ENCODE data around the gene MRPL22.
"Not testable (repeated sequence)": the region's sequence is repeated elsewhere in the genome, so short reads cannot be mapped to it uniquely, and the experiment has no call there.

The MRPL22 gene

GRCh38 chr5:154940772-154941620 lies at the start of gene MRPL22:
Gene MRPL22 (plus strand): TSS chr5:154941073. CDS start chr5:154941111, 38 bp downstream.
- peak within 1 kb of the TSS; percentile 38 for H3K27ac ChIP-seq (ENCODE audit: low read length)
- peaks cover 11% of the 10 kb centered on the region for H3K4me1 ChIP-seq (ENCODE audit: control insufficient read depth, low read depth, low read length)
- H3K9ac ChIP-seq (ENCODE audit: low read length) = peak within 1 kb of the TSS; percentile 85
- H3K4me3 ChIP-seq (ENCODE audit: low read length) = peak within 1 kb of the TSS; percentile 85
- H3K9me3 ChIP-seq (ENCODE audit: control insufficient read depth, low read depth, low read length) = no peaks in the 10 kb centered on the region
- no peaks in the 10 kb centered on the region for H3K27me3 ChIP-seq (ENCODE audit: control insufficient read depth, insufficient read depth, low read length)
- H3K36me3 ChIP-seq (ENCODE audit: control insufficient read depth, low read depth, low read length) = no peaks in the 10 kb centered on the region

- H3K27ac ChIP-seq (ENCODE audit: low read length) = no peak overlapping the region
- no peak overlapping the region for H3K4me3 ChIP-seq (ENCODE audit: low read length)
- H3K9me3 ChIP-seq (ENCODE audit: control insufficient read depth, low read depth, low read length) = no peaks in the 10 kb centered on the region
- no peaks in the 10 kb centered on the region for H3K4me1 ChIP-seq (ENCODE audit: control insufficient read depth, low read depth, low read length)
- peaks cover 77% of the 10 kb centered on the region for H3K36me3 ChIP-seq (ENCODE audit: control insufficient read depth, low read depth, low read length)
- H3K9ac ChIP-seq (ENCODE audit: low read length) = no peak overlapping the region
- no peaks in the 10 kb centered on the region for H3K27me3 ChIP-seq (ENCODE audit: control insufficient read depth, insufficient read depth, low read length)
Measured at GRCh38 chr5:154892369-154892771, 48.5 kb upstream of the MRPL22 start.

- Histone ChIP-seq H3K4me1 (ENCODE audit: control insufficient read depth, low read depth, low read length) (no peaks in the 10 kb centered on the region), H3K9me3 (ENCODE audit: control insufficient read depth, low read depth, low read length) (no peaks in the 10 kb centered on the region), H3K36me3 (ENCODE audit: control insufficient read depth, low read depth, low read length) (peaks cover 79% of the 10 kb centered on the region), H3K9ac (ENCODE audit: low read length) (no peak overlapping the region), H3K27me3 (ENCODE audit: control insufficient read depth, insufficient read depth, low read length) (no peaks in the 10 kb centered on the region), H3K27ac (ENCODE audit: low read length) (no peak overlapping the region), H3K4me3 (ENCODE audit: low read length) (no peak overlapping the region)
Measured at GRCh38 chr5:154893381-154893780, 47.5 kb upstream of the MRPL22 start.

- Histone ChIP-seq H3K4me1 (ENCODE audit: control insufficient read depth, low read depth, low read length) (no peaks in the 10 kb centered on the region), H3K27ac (ENCODE audit: low read length) (no peak overlapping the region), H3K9me3 (ENCODE audit: control insufficient read depth, low read depth, low read length) (no peaks in the 10 kb centered on the region), H3K4me3 (ENCODE audit: low read length) (no peak overlapping the region), H3K27me3 (ENCODE audit: control insufficient read depth, insufficient read depth, low read length) (no peaks in the 10 kb centered on the region), H3K9ac (ENCODE audit: low read length) (no peak overlapping the region), H3K36me3 (ENCODE audit: control insufficient read depth, low read depth, low read length) (peaks cover 84% of the 10 kb centered on the region)
Measured at GRCh38 chr5:154895606-154896561, 45.0 kb upstream of the MRPL22 start.

DNA sequence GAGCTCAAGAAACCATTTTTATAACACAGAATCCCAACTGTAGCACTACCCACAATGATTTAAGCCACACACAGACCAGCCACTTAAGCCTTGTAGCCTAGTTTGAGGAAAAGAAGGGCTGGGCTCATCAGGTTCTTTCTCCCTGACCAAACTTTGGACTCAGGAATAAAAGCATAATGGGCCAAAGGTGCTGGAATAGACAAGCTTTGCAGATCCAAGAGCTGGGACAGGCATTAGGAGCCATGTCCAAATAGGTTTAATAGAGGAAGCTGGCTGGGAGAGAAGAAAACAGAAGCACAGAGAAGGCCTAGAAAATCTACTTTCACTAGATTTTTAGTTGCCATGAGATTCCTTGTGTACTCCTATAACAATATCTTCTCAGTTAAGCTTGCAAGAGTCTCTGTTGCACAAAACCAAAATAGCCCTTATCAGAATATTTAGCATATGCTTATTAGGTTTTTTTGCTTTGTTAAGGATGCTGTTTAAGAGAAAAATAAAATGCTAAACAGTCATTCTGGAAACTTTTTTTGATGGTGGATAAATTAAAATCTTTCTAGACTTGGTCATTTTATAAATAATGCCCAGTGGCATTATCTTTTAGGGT lies 44.2 kb upstream of the MRPL22 start:
- peaks cover 84% of the 10 kb centered on the region for H3K36me3 ChIP-seq (ENCODE audit: control insufficient read depth, low read depth, low read length)
- H3K9me3 ChIP-seq (ENCODE audit: control insufficient read depth, low read depth, low read length) = no peaks in the 10 kb centered on the region

DNA sequence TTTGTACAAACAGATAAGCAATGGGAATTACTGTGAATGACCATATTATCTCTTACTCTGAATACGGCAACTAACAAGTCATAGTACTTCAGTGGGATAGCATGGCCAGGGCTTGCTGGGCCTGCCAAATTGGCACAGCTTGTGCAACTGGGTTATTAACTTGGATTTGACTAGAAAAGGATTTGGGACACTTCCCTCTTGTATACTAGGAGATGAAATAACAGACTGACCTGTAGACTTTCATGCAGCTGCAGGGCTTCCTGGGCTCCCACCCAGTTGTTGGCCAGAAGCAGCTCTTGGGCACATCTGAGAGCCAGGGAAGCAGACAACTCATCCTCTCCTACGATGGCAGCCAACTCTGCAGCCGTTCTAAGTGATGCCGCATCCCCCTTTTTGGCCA lies 42.7 kb upstream of the MRPL22 start:
- peaks cover 91% of the 10 kb centered on the region for H3K36me3 ChIP-seq (ENCODE audit: control insufficient read depth, low read depth, low read length)
- H3K4me1 ChIP-seq (ENCODE audit: control insufficient read depth, low read depth, low read length) = no peaks in the 10 kb centered on the region
- H3K27ac ChIP-seq (ENCODE audit: low read length) = no peak overlapping the region
- H3K27me3 ChIP-seq (ENCODE audit: control insufficient read depth, insufficient read depth, low read length) = no peaks in the 10 kb centered on the region
- H3K9me3 ChIP-seq (ENCODE audit: control insufficient read depth, low read depth, low read length) = no peaks in the 10 kb centered on the region
- no peak overlapping the region for H3K4me3 ChIP-seq (ENCODE audit: low read length)
- H3K9ac ChIP-seq (ENCODE audit: low read length) = no peak overlapping the region

More for the DNA sequence above, 44.2 kb upstream of the MRPL22 start:
- H3K27ac ChIP-seq (ENCODE audit: low read length) = no peak overlapping the region
- no peaks in the 10 kb centered on the region for H3K4me1 ChIP-seq (ENCODE audit: control insufficient read depth, low read depth, low read length)
- H3K9ac ChIP-seq (ENCODE audit: low read length) = no peak overlapping the region
- no peak overlapping the region for H3K4me3 ChIP-seq (ENCODE audit: low read length)
- no peaks in the 10 kb centered on the region for H3K27me3 ChIP-seq (ENCODE audit: control insufficient read depth, insufficient read depth, low read length)

DNA sequence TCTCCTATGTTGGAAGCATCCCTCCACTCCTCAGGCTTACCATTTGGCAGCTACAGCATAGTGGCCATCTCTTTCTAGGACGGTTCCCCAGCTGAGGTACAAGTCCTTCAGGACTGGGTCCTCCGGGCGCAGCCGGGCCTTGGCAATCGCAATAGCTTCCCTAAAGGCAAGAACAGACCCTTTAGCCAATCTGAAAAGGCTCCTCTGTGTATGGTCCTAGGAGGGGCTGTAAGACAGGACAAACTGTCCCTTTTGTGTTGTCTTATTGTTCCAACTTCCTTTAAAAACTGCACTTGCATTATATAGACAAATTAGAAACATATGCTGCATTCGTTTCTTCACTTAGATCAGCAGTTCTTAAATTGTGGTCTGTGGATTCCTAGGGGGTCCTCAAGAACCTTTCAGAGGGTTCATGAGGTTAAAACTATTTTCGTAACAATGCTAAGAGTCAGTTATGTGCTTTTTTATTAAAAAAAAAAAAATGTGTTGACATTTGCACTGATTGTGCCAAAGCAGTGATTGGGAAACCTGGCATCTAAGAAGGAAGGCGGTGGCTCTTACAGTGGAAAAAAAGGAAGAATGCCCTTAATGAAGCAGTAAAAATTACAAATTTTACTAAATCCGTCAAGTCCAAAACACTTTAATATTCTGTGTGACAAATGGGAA lies 41.6 kb upstream of the MRPL22 start:
- Histone ChIP-seq H3K4me1 (ENCODE audit: control insufficient read depth, low read depth, low read length) (no peaks in the 10 kb centered on the region), H3K4me3 (ENCODE audit: low read length) (no peak overlapping the region), H3K9ac (ENCODE audit: low read length) (no peak overlapping the region), H3K9me3 (ENCODE audit: control insufficient read depth, low read depth, low read length) (no peaks in the 10 kb centered on the region), H3K27me3 (ENCODE audit: control insufficient read depth, insufficient read depth, low read length) (no peaks in the 10 kb centered on the region), H3K27ac (ENCODE audit: low read length) (no peak overlapping the region), H3K36me3 (ENCODE audit: control insufficient read depth, low read depth, low read length) (peaks cover 90% of the 10 kb centered on the region)

DNA sequence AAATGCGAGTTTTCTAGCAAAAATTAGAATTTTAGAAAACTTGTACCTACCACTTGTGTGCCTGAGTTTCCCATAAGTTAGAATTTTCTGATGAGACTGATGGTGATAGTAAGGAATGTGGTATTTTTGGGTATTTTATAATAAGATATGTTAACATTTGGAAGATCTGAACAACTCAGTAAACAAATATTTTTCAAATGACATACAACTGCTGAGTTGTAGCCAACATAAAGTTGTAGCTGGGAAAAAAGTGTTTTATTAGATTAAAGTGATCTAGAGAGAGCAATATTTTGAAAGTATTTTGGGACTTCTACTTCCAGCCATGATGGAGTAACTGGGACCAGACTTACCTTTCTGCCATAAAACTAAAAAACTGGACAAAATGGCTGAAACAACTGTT lies 40.8 kb upstream of the MRPL22 start:
- Histone ChIP-seq H3K27me3 (ENCODE audit: control insufficient read depth, insufficient read depth, low read length) (no peaks in the 10 kb centered on the region), H3K27ac (ENCODE audit: low read length) (no peak overlapping the region), H3K4me3 (ENCODE audit: low read length) (no peak overlapping the region), H3K36me3 (ENCODE audit: control insufficient read depth, low read depth, low read length) (peaks cover 95% of the 10 kb centered on the region), H3K4me1 (ENCODE audit: control insufficient read depth, low read depth, low read length) (no peaks in the 10 kb centered on the region), H3K9me3 (ENCODE audit: control insufficient read depth, low read depth, low read length) (no peaks in the 10 kb centered on the region), H3K9ac (ENCODE audit: low read length) (no peak overlapping the region)

- peaks cover 91% of the 10 kb centered on the region for H3K36me3 ChIP-seq (ENCODE audit: control insufficient read depth, low read depth, low read length)
- H3K9me3 ChIP-seq (ENCODE audit: control insufficient read depth, low read depth, low read length) = no peaks in the 10 kb centered on the region
Measured at GRCh38 chr5:154901276-154901675, 39.6 kb upstream of the MRPL22 start.

DNA sequence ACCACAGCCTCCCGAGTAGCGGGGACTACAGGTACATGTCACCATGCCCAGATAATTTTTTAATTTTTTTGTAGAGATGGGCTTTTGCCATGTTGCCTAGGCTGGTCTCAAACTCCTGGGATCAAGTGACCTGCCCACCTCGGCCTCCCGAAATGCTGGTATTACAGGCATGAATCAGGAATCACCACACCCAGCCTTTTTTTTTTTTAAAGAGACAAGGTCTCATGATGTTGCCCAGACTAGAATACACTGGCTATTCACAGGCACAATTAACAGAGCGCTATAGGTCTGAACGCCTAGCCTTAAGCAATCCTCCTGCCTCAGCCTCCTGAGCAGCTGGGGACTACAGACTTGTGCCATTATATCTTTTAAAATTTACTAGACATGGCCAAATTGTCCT lies 39.0 kb upstream of the MRPL22 start:
- no peaks in the 10 kb centered on the region for H3K4me1 ChIP-seq (ENCODE audit: control insufficient read depth, low read depth, low read length)
- H3K27ac ChIP-seq (ENCODE audit: low read length) = no peak overlapping the region
- no peak overlapping the region for H3K4me3 ChIP-seq (ENCODE audit: low read length)
- H3K9me3 ChIP-seq (ENCODE audit: control insufficient read depth, low read depth, low read length) = no peaks in the 10 kb centered on the region
- peaks cover 92% of the 10 kb centered on the region for H3K36me3 ChIP-seq (ENCODE audit: control insufficient read depth, low read depth, low read length)
- no peak overlapping the region for H3K9ac ChIP-seq (ENCODE audit: low read length)
- H3K27me3 ChIP-seq (ENCODE audit: control insufficient read depth, insufficient read depth, low read length) = no peaks in the 10 kb centered on the region

More at GRCh38 chr5:154901276-154901675, 39.6 kb upstream of the MRPL22 start:
- Histone ChIP-seq H3K9ac (ENCODE audit: low read length) (no peak overlapping the region), H3K27ac (ENCODE audit: low read length) (no peak overlapping the region), H3K4me3 (ENCODE audit: low read length) (no peak overlapping the region), H3K27me3 (ENCODE audit: control insufficient read depth, insufficient read depth, low read length) (no peaks in the 10 kb centered on the region), H3K4me1 (ENCODE audit: control insufficient read depth, low read depth, low read length) (no peaks in the 10 kb centered on the region)

GRCh38 chr5:154905601-154906000 lies 35.3 kb upstream of the MRPL22 start:
- H3K27me3 ChIP-seq (ENCODE audit: control insufficient read depth, insufficient read depth, low read length) = not testable (repeated sequence)

More at GRCh38 chr5:154905601-154906000, 35.3 kb upstream of the MRPL22 start:
- H3K4me3 ChIP-seq (ENCODE audit: low read length); H3K9me3 ChIP-seq (ENCODE audit: control insufficient read depth, low read depth, low read length); H3K4me1 ChIP-seq (ENCODE audit: control insufficient read depth, low read depth, low read length); H3K27ac ChIP-seq (ENCODE audit: low read length); H3K9ac ChIP-seq (ENCODE audit: low read length): not testable (repeated sequence)
- peaks cover 83% of the 10 kb centered on the region for H3K36me3 ChIP-seq (ENCODE audit: control insufficient read depth, low read depth, low read length)
